ENCODE measurements around the gene ADGRG1. TPM values are rescaled to one million over a fixed set of nuclear protein-coding genes. Genes with fewer than 3 reads are reported as not detected.

The ADGRG1 gene
- total RNA-seq, 1 experiment from 2014 or later = 2.0 TPM

DNA sequence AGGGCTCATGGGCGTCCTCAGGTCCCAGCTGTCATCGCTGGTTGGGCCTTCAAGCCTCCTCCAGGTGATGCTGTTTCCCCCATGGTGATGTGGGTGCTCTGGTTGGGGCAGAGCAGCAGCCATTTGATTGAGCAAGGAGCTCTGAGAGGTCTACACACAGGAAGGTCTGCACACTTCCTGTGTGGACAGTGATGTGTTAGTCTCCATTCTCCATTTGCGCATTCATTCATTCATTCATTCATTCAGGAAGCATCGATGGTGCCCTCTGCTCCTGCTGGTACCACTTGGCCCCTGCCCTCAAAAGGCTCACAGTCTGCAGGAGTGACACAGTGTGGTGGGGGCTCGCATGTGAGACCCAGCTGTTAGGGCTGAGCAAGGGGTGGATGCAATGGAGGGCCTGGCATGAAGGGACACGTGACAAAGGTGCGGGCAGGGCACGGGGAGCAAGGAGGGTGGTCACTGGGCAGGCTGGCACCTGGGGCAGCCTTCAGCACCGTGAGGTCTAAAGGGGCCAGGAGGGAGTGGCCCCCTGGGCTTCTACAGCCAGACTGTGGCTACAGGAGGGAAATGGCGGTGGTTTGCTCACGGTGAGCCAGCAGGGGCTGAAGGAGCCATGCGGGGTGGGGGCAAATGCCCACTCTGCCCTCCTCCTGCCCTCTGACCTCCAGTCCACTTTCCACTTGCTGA, 41.2 kb downstream of the ADGRG1 start:
- ChIA-PET POLR2A (no interaction called here), CTCF (interaction anchor here (0.9 to 3.3 kb wide), 2 partner anchors 25 to 66 kb away, joined by 3 to 15 read pairs; partner anchors contain the start of genes DRC7 and KATNB1)
- Mint-ChIP-seq H3K27ac (no peak overlapping the region), H3K27me3 (ENCODE audit: low read depth) (peaks cover 7% of the 10 kb centered on the region), H3K9me3 (no peaks in the 10 kb centered on the region), H3K36me3 (no peaks in the 10 kb centered on the region), H3K4me1 (no peaks in the 10 kb centered on the region), H3K4me3 (no peak overlapping the region)
- TF ChIP-seq ZNF232 (CRISPR knock-in tag; IDR thresholded peaks at IDR 0.05) (no peak), ZNF121 (CRISPR knock-in tag; IDR thresholded peaks at IDR 0.05) (no peak), FOXP1 (CRISPR knock-in tag; IDR thresholded peaks at IDR 0.05; ENCODE audit: borderline replicate concordance) (no peak), GTF2I (CRISPR knock-in tag; conservative IDR thresholded peaks at IDR 0.05) (no peak), JAZF1 (CRISPR knock-in tag; IDR thresholded peaks at IDR 0.05) (no peak), CREM (CRISPR knock-in tag; IDR thresholded peaks at IDR 0.05) (no peak), RELA (CRISPR knock-in tag; IDR thresholded peaks at IDR 0.05; ENCODE audit: borderline replicate concordance) (no peak), NFE2L1 (CRISPR knock-in tag; IDR thresholded peaks at IDR 0.05) (no peak), ATF1 (CRISPR knock-in tag; IDR thresholded peaks at IDR 0.05) (no peak), SP1 (CRISPR knock-in tag; conservative IDR thresholded peaks at IDR 0.05) (no peak), SOX15 (CRISPR knock-in tag; IDR thresholded peaks at IDR 0.05) (no peak), FOXJ3 (CRISPR knock-in tag; IDR thresholded peaks at IDR 0.05; ENCODE audit: borderline replicate concordance) (no peak), E2F1 (CRISPR knock-in tag; IDR thresholded peaks at IDR 0.05) (no peak), EMX1 (CRISPR knock-in tag; IDR thresholded peaks at IDR 0.05) (no peak)
- TF ChIP-seq, protein P1, sequence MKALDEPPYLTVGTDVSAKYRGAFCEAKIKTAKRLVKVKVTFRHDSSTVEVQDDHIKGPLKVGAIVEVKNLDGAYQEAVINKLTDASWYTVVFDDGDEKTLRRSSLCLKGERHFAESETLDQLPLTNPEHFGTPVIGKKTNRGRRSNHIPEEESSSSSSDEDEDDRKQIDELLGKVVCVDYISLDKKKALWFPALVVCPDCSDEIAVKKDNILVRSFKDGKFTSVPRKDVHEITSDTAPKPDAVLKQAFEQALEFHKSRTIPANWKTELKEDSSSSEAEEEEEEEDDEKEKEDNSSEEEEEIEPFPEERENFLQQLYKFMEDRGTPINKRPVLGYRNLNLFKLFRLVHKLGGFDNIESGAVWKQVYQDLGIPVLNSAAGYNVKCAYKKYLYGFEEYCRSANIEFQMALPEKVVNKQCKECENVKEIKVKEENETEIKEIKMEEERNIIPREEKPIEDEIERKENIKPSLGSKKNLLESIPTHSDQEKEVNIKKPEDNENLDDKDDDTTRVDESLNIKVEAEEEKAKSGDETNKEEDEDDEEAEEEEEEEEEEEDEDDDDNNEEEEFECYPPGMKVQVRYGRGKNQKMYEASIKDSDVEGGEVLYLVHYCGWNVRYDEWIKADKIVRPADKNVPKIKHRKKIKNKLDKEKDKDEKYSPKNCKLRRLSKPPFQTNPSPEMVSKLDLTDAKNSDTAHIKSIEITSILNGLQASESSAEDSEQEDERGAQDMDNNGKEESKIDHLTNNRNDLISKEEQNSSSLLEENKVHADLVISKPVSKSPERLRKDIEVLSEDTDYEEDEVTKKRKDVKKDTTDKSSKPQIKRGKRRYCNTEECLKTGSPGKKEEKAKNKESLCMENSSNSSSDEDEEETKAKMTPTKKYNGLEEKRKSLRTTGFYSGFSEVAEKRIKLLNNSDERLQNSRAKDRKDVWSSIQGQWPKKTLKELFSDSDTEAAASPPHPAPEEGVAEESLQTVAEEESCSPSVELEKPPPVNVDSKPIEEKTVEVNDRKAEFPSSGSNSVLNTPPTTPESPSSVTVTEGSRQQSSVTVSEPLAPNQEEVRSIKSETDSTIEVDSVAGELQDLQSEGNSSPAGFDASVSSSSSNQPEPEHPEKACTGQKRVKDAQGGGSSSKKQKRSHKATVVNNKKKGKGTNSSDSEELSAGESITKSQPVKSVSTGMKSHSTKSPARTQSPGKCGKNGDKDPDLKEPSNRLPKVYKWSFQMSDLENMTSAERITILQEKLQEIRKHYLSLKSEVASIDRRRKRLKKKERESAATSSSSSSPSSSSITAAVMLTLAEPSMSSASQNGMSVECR (CRISPR knock-in tag; IDR thresholded peaks at IDR 0.05; ENCODE audit: borderline replicate concordance) = no peak
- TF ChIP-seq, protein P2, sequence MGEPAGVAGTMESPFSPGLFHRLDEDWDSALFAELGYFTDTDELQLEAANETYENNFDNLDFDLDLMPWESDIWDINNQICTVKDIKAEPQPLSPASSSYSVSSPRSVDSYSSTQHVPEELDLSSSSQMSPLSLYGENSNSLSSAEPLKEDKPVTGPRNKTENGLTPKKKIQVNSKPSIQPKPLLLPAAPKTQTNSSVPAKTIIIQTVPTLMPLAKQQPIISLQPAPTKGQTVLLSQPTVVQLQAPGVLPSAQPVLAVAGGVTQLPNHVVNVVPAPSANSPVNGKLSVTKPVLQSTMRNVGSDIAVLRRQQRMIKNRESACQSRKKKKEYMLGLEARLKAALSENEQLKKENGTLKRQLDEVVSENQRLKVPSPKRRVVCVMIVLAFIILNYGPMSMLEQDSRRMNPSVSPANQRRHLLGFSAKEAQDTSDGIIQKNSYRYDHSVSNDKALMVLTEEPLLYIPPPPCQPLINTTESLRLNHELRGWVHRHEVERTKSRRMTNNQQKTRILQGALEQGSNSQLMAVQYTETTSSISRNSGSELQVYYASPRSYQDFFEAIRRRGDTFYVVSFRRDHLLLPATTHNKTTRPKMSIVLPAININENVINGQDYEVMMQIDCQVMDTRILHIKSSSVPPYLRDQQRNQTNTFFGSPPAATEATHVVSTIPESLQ (CRISPR knock-in tag; IDR thresholded peaks at IDR 0.05) = no peak
- TF ChIP-seq, protein P3, sequence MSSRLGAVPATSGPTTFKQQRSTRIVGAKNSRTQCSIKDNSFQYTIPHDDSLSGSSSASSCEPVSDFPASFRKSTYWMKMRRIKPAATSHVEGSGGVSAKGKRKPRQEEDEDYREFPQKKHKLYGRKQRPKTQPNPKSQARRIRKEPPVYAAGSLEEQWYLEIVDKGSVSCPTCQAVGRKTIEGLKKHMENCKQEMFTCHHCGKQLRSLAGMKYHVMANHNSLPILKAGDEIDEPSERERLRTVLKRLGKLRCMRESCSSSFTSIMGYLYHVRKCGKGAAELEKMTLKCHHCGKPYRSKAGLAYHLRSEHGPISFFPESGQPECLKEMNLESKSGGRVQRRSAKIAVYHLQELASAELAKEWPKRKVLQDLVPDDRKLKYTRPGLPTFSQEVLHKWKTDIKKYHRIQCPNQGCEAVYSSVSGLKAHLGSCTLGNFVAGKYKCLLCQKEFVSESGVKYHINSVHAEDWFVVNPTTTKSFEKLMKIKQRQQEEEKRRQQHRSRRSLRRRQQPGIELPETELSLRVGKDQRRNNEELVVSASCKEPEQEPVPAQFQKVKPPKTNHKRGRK (CRISPR knock-in tag; IDR thresholded peaks at IDR 0.05; ENCODE audit: borderline replicate concordance) = no peak
- TF ChIP-seq, protein P4, sequence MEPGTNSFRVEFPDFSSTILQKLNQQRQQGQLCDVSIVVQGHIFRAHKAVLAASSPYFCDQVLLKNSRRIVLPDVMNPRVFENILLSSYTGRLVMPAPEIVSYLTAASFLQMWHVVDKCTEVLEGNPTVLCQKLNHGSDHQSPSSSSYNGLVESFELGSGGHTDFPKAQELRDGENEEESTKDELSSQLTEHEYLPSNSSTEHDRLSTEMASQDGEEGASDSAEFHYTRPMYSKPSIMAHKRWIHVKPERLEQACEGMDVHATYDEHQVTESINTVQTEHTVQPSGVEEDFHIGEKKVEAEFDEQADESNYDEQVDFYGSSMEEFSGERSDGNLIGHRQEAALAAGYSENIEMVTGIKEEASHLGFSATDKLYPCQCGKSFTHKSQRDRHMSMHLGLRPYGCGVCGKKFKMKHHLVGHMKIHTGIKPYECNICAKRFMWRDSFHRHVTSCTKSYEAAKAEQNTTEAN (CRISPR knock-in tag; IDR thresholded peaks at IDR 0.05) = no peak
- TF ChIP-seq, protein P5, sequence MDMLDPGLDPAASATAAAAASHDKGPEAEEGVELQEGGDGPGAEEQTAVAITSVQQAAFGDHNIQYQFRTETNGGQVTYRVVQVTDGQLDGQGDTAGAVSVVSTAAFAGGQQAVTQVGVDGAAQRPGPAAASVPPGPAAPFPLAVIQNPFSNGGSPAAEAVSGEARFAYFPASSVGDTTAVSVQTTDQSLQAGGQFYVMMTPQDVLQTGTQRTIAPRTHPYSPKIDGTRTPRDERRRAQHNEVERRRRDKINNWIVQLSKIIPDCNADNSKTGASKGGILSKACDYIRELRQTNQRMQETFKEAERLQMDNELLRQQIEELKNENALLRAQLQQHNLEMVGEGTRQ (CRISPR knock-in tag; IDR thresholded peaks at IDR 0.05) = no peak
- DNase-seq (ENCODE audit: low spot score) (no peak), ATAC-seq (no peak)
